ENCODE data around the gene ITPR1.

Gene ITPR1

DNA sequence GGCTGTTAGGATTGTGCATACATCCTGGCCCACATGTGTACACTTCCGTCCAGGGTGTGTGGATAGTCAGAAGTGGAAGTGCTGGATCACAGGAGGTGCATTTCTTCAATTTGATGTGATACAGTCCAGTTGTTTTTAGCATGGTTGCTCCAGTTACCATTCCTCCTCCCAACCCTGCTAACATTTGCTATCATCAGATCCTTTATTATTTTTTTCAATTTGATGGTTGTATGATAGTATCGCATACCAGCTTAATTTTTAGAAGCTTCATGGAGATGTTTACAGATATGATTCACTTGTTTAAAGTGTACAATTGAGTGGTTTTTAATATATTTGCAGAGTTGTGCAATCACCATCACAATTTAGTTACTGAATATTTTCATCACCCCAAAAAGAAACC is 202.7 kb downstream of the ITPR1 start:
- DNase-seq (ENCODE audit: low read depth, low spot score): no peak
- H3K4me3 ChIP-seq (ENCODE audit: low read depth, low read length): no peak overlapping the region
- in situ Hi-C loops (cut with HindIII; ENCODE audit: low sequenced_read_pairs): no loop called here

DNA sequence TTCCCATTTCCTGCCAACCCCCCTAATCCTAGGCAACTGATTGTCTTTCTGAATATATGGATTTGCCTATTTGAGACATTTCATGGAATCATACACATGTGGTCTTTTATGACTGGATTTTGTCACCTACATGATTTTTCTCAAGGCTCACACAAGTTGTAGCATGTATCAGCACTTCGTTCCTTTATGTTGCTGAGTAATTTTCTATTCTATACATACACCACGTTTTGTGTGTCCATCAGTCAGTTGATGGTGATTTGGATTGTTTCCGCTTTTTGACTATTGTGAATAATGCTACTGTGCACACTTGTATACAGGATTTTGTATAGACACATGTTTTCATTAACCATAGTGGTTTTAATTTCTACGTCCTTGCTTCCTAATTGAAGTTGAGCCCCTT is 203.1 kb downstream of the ITPR1 start:
- in situ Hi-C loops (cut with HindIII; ENCODE audit: low sequenced_read_pairs): no loop called here
- TF ChIP-seq, protein P1, sequence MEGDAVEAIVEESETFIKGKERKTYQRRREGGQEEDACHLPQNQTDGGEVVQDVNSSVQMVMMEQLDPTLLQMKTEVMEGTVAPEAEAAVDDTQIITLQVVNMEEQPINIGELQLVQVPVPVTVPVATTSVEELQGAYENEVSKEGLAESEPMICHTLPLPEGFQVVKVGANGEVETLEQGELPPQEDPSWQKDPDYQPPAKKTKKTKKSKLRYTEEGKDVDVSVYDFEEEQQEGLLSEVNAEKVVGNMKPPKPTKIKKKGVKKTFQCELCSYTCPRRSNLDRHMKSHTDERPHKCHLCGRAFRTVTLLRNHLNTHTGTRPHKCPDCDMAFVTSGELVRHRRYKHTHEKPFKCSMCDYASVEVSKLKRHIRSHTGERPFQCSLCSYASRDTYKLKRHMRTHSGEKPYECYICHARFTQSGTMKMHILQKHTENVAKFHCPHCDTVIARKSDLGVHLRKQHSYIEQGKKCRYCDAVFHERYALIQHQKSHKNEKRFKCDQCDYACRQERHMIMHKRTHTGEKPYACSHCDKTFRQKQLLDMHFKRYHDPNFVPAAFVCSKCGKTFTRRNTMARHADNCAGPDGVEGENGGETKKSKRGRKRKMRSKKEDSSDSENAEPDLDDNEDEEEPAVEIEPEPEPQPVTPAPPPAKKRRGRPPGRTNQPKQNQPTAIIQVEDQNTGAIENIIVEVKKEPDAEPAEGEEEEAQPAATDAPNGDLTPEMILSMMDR (IDR thresholded peaks at IDR 0.05; ENCODE audit: low read depth, low read length): no peak

More for the DNA sequence above, 202.7 kb downstream of the ITPR1 start:
- TF ChIP-seq, protein P1 (IDR thresholded peaks at IDR 0.05; ENCODE audit: low read depth, low read length): no peak

DNA sequence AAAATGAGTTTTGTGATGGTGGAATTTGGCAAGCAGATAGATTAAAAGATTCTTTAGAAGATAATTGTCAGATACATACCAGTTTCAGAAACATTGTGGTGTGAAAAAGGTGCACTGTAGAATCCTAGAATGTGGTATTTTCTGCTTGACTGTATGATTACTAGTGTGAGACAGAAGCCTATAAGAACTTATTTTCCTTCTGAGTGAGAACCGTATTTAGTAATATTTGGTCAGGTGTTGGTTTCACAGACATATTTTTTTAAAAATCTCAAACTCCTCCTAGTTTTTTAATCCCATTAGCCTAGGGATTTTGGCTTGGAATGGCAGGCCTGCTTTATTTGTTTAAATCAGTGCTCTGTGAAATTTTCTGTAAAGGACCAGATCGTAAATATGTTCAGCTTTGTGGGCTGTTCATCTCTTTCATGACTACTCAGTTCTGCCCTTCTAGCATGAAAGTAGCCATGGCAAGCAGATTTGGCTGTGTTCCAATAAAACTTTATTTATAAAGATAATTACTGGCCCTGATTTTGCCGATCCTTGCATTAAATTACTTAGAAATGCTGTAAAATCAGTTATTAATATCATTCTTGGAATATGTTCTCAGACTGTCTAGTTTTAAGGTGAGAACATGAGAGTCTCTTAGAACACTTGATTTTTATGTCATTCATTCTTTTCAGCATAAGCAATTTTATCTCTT is 205.1 kb downstream of the ITPR1 start:
- no peak for DNase-seq (ENCODE audit: low read depth, low spot score)
- TF ChIP-seq, protein P1 (IDR thresholded peaks at IDR 0.05; ENCODE audit: low read depth, low read length): no peak
- no peak overlapping the region for H3K4me3 ChIP-seq (ENCODE audit: low read depth, low read length)
- in situ Hi-C loops (cut with HindIII; ENCODE audit: low sequenced_read_pairs): no loop called here

More for the DNA sequence above, 203.1 kb downstream of the ITPR1 start:
- H3K4me3 ChIP-seq (ENCODE audit: low read depth, low read length): no peak overlapping the region
- DNase-seq (ENCODE audit: low read depth, low spot score): no peak

DNA sequence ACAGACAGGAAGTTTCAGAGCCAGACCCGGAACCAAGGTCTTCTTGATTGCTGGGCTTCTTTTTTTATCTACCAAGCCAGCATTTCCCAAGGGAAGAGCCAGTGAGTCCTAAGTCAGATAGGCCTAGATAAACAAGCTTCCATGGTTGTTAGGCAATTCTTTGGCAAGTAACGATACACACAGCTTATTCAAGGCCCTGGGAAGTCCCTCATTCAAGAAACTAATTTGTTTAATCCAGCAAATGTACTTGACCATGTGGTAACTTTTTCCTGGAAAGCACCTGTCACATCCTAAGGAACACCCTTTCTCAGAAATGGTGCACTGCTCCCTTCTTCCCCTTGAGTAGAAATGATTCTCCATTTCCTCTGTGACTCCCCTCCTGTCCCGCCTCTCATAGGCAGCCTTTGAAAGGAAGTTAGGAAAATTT is 209.9 kb downstream of the ITPR1 start:
- no peak for DNase-seq (ENCODE audit: low read depth, low spot score)
- in situ Hi-C loops (cut with HindIII; ENCODE audit: low sequenced_read_pairs): loop anchor here (25.0 kb wide), 1 partner anchor 284 kb away; the partner anchor contains the start of gene BHLHE40
- TF ChIP-seq, protein P1 (IDR thresholded peaks at IDR 0.05; ENCODE audit: low read depth, low read length): no peak
- no peak overlapping the region for H3K4me3 ChIP-seq (ENCODE audit: low read depth, low read length)

DNA sequence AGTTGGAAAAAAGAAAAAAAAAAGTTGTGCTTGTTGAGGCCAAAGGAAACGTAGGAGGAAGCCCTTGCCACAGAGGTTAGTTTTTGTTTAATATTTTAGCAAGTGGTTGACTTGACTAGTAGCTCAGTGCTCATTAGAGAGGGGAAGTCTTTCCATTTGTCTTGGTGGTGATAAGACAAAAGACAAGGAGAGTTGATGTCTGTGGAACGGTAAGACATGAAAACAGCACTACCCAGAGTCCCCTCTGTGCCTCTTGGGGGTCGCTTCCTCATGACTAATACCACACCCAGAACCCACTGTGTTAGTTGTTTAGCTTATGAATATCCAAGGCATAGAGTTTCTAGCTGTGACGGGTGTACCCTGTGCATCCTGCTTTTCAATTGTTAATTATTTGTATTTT is 211.4 kb downstream of the ITPR1 start:
- in situ Hi-C loops (cut with HindIII; ENCODE audit: low sequenced_read_pairs): loop anchor here (25.0 kb wide), 1 partner anchor 283 kb away; the partner anchor contains the start of gene BHLHE40
- TF ChIP-seq, protein P1 (IDR thresholded peaks at IDR 0.05; ENCODE audit: low read depth, low read length): no peak

DNA sequence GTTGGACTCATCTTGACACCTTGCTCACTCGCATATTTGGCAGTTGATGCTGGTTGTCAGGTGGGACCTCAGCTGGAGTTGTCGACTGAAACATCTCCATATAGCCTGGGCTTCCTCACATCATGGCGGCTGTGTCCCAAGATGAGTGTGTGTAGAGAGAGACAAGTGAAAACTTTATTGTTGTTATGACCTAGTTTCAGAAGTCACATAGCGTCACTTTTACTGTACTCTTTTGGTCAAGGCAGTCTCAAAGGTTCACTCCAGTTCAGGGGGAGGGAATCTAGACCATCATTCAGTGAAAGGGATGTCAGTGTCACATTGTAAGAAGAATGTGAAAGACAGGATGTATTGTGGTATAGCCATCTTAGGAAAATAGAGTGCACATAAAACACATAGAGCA is 214.2 kb downstream of the ITPR1 start:
- TF ChIP-seq, protein P1 (IDR thresholded peaks at IDR 0.05; ENCODE audit: low read depth, low read length): no peak
- H3K4me3 ChIP-seq (ENCODE audit: low read depth, low read length): no peak overlapping the region
- DNase-seq (ENCODE audit: low read depth, low spot score): no peak
- in situ Hi-C loops (cut with HindIII; ENCODE audit: low sequenced_read_pairs): loop anchor here (25.0 kb wide), 1 partner anchor 280 kb away; the partner anchor contains the start of gene BHLHE40

More for the DNA sequence above, 211.4 kb downstream of the ITPR1 start:
- DNase-seq (ENCODE audit: low read depth, low spot score): no peak
- no peak overlapping the region for H3K4me3 ChIP-seq (ENCODE audit: low read depth, low read length)
